ENCODE results near the gene PMEL.
"Not testable (repeated sequence)": the region's sequence is repeated elsewhere in the genome, so short reads cannot be mapped to it uniquely, and the experiment has no call there.

GRCh38 chr12:56003376-56003775, 37.5 kb upstream of the PMEL start:
- not testable (repeated sequence) for TF ChIP-seq KDM1A (IDR thresholded peaks at IDR 0.05; ENCODE audit: borderline replicate concordance, low read length); USF2 (IDR thresholded peaks at IDR 0.05; ENCODE audit: low read length); POLR2A (IDR thresholded peaks at IDR 0.05; ENCODE audit: control extremely low read depth in 1 of 2, low read depth in 2 of 2, low read length in 2 of 2); SP1 (IDR thresholded peaks at IDR 0.05; ENCODE audit: low read depth, low read length); CTCF (IDR thresholded peaks at IDR 0.05; ENCODE audit: control extremely low read depth in 1 of 3, insufficient read depth in 1 of 3, low read depth in 1 of 3, low read length in 3 of 3); HDAC2 (IDR thresholded peaks at IDR 0.05; ENCODE audit: borderline replicate concordance in 1 of 2, low read depth in 2 of 2, low read length in 2 of 2); MAX (IDR thresholded peaks at IDR 0.05); YY1 (IDR thresholded peaks at IDR 0.05; ENCODE audit: low read depth, low read length); POLR2AphosphoS5 (IDR thresholded peaks at IDR 0.05; ENCODE audit: low read depth, low read length); TAF1 (IDR thresholded peaks at IDR 0.05; ENCODE audit: low read depth, low read length); RAD21 (IDR thresholded peaks at IDR 0.05 in 1 of 2, conservative IDR thresholded peaks at IDR 0.05 in 1 of 2; ENCODE audit: low read depth in 2 of 2, low read length in 2 of 2); POU5F1 (IDR thresholded peaks at IDR 0.05; ENCODE audit: low read depth, low read length)

All from H1 (cell line).